Measurements from ENCODE around the gene RRP8.

DNA sequence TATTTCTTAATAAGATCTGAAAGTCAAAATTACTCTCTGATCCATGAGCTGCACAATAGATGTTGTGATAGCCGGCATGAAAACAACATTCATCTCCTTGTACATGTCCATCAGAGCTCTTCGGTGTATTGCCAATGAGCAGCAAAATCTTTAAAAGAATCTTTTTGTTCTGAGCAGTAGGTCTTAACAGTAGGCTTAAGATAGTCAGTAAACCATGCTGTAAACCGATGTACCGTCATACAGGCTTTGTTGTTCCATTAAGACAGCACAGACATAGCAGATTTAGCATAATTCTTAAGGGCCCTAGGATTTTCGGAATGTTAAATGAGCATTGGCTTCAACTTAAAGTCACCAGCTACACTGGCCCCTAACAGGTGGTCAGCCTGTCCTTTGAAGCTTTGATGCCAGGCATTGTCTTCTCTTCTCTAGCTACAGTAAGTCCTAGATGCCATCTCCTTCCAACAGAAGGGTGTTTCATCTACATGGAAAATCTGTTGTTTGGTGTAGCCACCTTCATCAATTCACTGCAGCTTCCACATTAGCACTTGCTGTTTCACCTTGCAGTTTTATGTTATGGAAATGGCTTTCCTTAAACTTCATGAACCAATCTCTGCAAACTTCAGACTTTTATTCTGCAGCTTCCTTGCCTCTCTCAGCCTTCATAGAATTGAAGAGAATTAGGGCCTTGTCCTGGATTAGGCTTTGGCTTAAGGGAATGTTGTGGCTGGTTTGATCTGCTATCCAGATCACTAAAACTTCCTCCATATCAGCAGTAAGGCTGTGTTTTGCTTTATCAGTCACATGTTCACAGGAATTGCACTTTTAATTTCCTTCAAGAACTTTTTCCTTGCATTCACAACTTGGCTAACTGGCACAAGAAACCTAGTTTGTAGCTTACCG, 28.4 kb downstream of the RRP8 start:
- TF ChIP-seq, protein P1, sequence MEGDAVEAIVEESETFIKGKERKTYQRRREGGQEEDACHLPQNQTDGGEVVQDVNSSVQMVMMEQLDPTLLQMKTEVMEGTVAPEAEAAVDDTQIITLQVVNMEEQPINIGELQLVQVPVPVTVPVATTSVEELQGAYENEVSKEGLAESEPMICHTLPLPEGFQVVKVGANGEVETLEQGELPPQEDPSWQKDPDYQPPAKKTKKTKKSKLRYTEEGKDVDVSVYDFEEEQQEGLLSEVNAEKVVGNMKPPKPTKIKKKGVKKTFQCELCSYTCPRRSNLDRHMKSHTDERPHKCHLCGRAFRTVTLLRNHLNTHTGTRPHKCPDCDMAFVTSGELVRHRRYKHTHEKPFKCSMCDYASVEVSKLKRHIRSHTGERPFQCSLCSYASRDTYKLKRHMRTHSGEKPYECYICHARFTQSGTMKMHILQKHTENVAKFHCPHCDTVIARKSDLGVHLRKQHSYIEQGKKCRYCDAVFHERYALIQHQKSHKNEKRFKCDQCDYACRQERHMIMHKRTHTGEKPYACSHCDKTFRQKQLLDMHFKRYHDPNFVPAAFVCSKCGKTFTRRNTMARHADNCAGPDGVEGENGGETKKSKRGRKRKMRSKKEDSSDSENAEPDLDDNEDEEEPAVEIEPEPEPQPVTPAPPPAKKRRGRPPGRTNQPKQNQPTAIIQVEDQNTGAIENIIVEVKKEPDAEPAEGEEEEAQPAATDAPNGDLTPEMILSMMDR (conservative IDR thresholded peaks at IDR 0.05), result no peak
- TF ChIP-seq EZH2 (IDR thresholded peaks at IDR 0.05; ENCODE audit: low read depth), result no peak
